Muscle layer of colon (tissue), 2 donors: ENCODE data around the gene ANGPTL8.

ENCODE experiments used
- H3K27ac ChIP-seq: one replicate; pipeline ENCODE4 v1.7.0; 2013; ENCODE audit warnings: low read depth, mild to moderate bottlenecking, low read length, moderate library complexity
- H3K27me3 ChIP-seq, 2 donors: one replicate each; pipeline ENCODE4 v1.7.0; 2013; ENCODE audit warnings: low read length in 2 of 2, mild to moderate bottlenecking in 2 of 2; ENCODE audit not compliant: insufficient read depth in 2 of 2, control insufficient read depth in 1 of 2
- H3K36me3 ChIP-seq: one replicate; pipeline ENCODE4 v1.7.0; 2013; ENCODE audit warnings: mild to moderate bottlenecking, low read length; ENCODE audit not compliant: insufficient read depth
- H3K4me1 ChIP-seq: one replicate; pipeline ENCODE4 v1.7.0; 2013; ENCODE audit warnings: mild to moderate bottlenecking, low read length; ENCODE audit not compliant: insufficient read depth
- H3K4me3 ChIP-seq, 2 donors: one replicate each; pipeline ENCODE4 v1.7.0; 2013; ENCODE audit warnings: low read length in 2 of 2, low read depth in 1 of 2, mild to moderate bottlenecking in 1 of 2, moderate library complexity in 1 of 2
- H3K9ac ChIP-seq: one replicate; pipeline ENCODE4 v1.7.0; 2013; ENCODE audit warnings: low read length
- H3K9me3 ChIP-seq: one replicate; pipeline ENCODE4 v1.7.0; 2013; ENCODE audit warnings: mild to moderate bottlenecking, low read length
- donor health status: abdominal sarcoma.
- donor health status: Adenocarcinoma of cecum.

The ANGPTL8 gene

DNA sequence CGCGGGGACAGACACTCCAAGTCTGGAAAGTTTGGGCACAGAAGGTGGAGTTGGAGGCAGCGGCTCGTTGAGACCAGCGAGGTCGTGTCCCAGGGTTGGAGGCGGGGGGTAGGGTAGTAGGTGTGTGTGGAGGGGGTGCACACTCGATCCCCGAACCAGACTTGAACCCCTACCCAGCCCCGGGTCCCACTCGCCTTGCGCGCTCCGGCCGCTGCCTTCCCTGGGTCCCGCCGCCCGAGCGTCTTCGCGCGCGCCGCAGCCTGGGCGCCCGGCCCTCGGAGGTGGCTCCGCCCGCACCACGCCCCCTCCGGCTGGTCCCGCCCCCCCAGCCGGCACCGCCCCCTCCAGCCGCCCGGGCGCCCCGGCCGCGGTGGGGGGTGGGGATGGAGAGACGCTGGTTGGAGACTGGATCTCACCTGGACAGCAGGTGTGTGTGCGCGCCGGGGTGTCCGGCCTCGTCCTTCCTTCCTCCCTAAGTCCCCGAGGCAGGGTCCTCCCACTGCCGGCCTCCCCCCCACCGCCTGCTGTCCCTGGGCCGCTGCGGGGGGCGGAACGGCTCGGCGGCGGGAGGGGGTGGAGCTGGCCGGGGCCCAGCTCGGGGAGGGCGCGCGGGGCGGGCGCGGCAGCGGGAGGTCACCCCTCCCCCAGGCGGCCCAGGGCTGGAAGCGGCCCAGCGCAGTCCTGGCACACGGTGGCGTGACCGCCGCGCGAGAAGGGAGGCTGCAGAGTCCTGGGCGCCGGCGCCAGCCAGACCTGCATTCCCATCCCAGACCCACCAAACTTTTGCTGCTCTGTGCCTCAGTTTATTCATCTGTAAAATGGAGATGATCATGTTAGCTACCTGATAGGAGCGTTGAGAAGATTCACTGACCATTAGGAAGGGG lies 41.9 kb upstream of the ANGPTL8 start, which contains the start of gene KANK2:
Gene KANK2, minus strand, starts transcription at position 255 of the 884 bp plus-strand sequence. CDS start 3,034 bp downstream, outside the sequence.
- no peaks in the 10 kb centered on the region for H3K27me3 ChIP-seq
- H3K36me3 ChIP-seq, result peaks cover 26% of the 10 kb centered on the region

DNA sequence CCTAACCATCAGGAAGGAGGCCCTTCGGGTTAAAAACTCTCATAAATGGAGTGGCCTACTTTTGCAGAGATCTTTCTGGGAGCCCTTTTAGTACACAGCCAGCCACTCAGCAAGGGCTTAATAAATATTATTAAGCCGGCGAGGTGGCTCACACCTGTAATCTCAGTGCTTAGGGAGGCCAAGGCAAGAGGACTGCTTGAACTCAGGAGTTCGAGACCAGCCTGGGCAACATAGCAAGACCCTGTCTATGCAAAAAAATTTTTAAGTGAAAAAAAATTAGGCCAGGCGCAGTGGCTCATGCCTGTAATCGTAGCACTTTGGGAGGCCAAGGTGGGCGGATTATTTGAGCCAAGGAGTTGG lies 41.3 kb upstream of the ANGPTL8 start:
- Histone ChIP-seq H3K4me1 (peaks cover 50% of the 10 kb centered on the region), H3K27me3 (no peaks in the 10 kb centered on the region), H3K4me3 (peak overlapping the region in 1 of 2 donors; percentile 20), H3K9ac (peak overlapping the region; percentile 14), H3K27ac (peak overlapping the region; percentile 97), H3K36me3 (peaks cover 20% of the 10 kb centered on the region), H3K9me3 (no peaks in the 10 kb centered on the region)

More for the DNA sequence above, 41.9 kb upstream of the ANGPTL8 start, which contains the start of gene KANK2:
- H3K4me1 ChIP-seq, result peaks cover 50% of the 10 kb centered on the region
- peak within 1 kb of the TSS; percentile 90 for H3K9ac ChIP-seq
- H3K9me3 ChIP-seq, result no peaks in the 10 kb centered on the region
- H3K4me3 ChIP-seq, result peak within 1 kb of the TSS; percentile 88 to 97
- H3K27ac ChIP-seq, result peak within 1 kb of the TSS; percentile 97

DNA sequence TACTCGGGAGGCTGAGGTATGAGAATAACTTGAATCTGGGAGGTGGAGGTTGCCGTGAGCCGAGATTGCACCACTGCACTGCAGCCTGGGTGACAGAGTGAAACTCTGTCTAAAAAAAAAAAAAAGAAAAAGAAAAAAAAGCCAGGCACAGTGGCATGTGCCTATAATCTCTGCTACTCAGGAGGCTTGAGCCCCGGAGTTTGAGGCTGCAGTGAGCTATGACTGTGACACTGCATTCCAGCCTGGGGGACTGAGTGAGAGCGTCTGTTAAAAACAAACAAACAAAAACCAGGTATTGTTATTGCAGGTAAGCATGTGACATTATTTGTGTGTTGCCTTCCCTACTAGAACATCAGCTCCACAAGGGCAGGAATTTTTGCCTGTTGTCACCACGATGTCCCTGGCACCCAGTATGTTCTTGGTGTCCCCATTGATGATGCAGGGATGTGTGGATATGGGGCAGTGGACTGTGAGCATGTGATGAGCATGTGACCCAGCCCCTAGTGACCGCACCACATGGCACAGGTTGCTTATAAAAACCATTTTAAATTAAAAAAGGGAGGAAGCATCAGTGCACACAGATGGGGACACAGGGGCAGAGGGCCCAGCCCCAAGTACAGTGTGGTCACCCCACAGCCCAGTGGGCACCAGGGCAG lies 40.5 kb upstream of the ANGPTL8 start:
- no peaks in the 10 kb centered on the region for H3K27me3 ChIP-seq
- no peak overlapping the region for H3K4me3 ChIP-seq
- peak overlapping the region; percentile 72 for H3K27ac ChIP-seq
- no peak overlapping the region for H3K9ac ChIP-seq
- H3K4me1 ChIP-seq, result peaks cover 44% of the 10 kb centered on the region
- H3K36me3 ChIP-seq, result peaks cover 13% of the 10 kb centered on the region
- no peaks in the 10 kb centered on the region for H3K9me3 ChIP-seq

DNA sequence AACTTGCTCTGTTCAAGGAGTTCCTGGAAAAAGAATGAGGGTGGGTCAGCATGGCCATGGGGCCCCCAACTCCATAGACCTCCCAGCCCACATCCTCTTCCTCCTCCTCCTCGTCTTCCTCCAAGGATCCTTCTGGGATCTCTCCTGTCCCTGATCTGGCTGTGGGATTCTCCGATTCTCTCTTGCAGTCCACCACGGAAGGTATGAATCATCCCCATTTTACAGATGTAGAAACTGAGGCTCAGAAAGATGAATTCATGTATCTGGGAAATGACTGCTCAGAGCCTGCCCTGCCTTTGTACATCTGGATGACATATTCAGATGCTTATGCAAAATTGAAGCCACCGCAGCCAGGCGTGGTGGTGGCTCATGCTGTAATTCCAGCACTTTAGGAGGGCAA lies 39.9 kb upstream of the ANGPTL8 start:
- Histone ChIP-seq H3K36me3 (peaks cover 8% of the 10 kb centered on the region), H3K4me1 (peaks cover 43% of the 10 kb centered on the region), H3K27me3 (no peaks in the 10 kb centered on the region), H3K4me3 (no peak overlapping the region), H3K27ac (peak overlapping the region; percentile 72), H3K9ac (no peak overlapping the region), H3K9me3 (no peaks in the 10 kb centered on the region)

DNA sequence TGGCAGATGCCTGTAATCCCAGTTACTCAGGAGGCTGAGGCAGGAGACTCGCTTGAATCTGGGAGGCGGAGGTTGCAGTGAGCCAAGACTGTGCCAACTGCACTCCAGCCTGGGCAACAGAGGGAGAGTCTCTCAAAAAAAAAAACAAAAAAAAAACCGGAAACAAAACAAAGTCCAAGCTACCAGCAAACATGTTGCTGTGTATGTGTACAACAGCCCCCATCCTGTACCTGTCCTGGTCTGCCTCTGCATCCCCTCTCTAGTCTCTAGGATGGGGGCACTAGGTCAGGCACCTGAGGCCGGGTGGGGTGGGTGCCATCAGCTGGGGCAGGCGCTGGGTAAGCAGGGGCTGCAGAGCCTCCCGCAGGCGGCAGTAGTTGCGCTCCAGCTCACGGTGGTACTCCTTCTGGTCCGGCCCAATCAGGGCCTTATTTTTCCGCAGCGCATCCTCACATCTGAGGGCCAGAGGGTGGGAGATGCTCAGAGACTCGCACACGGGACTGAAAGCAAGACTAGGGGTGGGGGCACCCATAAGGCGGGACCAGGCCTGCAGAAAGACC lies 39.3 kb upstream of the ANGPTL8 start:
- Histone ChIP-seq H3K9ac (no peak overlapping the region), H3K9me3 (no peaks in the 10 kb centered on the region), H3K27me3 (no peaks in the 10 kb centered on the region), H3K27ac (no peak overlapping the region), H3K36me3 (peaks cover 8% of the 10 kb centered on the region), H3K4me3 (no peak overlapping the region), H3K4me1 (peaks cover 43% of the 10 kb centered on the region)

DNA sequence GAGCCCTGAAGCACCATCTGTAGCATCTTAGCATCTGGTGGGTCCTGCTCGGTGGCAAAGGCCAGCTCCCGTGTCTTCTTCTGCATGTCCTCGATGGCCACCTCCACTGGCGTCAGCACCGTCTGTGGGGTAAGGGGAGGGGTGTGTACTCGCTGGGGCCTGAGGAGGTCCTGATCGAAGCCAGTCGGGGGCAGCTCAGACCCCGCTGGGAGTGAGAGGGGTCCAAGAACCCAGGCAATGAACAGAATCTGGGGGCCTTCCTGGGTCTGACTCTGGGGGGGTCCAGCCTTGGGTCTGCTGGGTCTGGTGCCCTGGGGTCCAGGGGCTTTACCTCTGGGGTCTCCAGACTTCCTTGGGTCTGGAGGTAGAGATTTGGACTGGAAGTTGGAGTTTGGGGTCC lies 38.5 kb upstream of the ANGPTL8 start:
- peak overlapping the region; percentile 34 for H3K27ac ChIP-seq
- peaks cover 11% of the 10 kb centered on the region for H3K36me3 ChIP-seq
- H3K4me3 ChIP-seq, result no peak overlapping the region
- H3K9me3 ChIP-seq, result no peaks in the 10 kb centered on the region
- H3K9ac ChIP-seq, result no peak overlapping the region
- H3K4me1 ChIP-seq, result peaks cover 41% of the 10 kb centered on the region
- no peaks in the 10 kb centered on the region for H3K27me3 ChIP-seq

DNA sequence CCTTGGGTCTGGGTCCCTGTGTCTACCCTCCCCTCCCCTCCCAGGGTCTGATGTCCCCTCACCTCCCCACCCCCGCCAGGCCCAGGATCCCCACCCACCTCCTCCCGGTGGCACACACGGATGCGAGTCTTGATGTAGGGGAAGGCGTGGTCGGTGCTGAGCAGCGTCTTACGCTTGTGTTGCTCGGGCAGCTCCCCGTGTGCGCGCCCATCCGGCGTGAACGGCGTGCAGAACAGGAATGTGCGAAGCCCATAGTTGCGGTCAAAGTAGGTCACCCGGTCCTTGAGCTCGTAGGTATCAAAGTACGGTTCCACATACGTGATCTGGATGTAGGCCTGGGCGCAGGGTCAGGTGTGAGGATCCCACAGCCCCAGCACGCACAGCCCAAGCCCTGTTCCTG lies 37.6 kb upstream of the ANGPTL8 start:
- peak overlapping the region; percentile 89 for H3K27ac ChIP-seq
- H3K27me3 ChIP-seq, result no peaks in the 10 kb centered on the region
- H3K9me3 ChIP-seq, result no peaks in the 10 kb centered on the region
- H3K4me3 ChIP-seq, result no peak overlapping the region
- peaks cover 12% of the 10 kb centered on the region for H3K36me3 ChIP-seq
- no peak overlapping the region for H3K9ac ChIP-seq
- peaks cover 41% of the 10 kb centered on the region for H3K4me1 ChIP-seq

DNA sequence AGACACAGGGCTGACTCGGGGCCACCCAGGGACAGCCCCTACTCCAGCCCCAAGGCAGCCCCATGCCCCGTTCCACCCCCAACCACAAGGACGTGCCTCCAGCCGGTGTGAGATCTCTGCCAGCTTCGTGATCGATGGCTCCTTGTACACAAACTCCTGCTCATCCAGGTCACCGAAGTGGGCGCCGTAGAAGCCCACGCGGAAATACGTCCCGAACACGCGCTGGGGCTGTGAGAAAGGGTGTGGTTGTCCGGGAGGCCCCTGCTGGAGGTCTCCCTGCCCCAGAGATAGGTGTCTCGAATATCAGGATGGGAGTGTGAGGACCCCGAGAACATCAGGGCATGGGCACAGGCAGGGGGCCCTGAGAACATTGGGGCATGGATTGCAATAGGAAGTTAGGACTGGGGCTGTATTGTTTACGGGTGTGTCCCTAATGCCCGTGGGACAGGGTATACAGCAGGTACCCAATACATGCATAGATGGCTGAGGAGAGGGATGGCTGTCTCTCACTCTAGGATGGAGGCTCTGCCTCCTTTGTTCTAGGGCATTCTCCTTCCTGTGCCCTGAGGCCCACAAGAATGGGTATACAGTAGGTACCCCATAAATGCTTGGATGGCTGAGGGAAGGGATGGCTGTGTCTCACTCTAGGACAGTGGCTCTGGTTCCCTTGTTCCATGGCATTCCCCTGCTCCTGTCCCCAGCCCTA lies 36.8 kb upstream of the ANGPTL8 start:
- H3K27ac ChIP-seq, result peak overlapping the region; percentile 89
- H3K4me1 ChIP-seq, result peaks cover 41% of the 10 kb centered on the region
- peak overlapping the region; percentile 49 for H3K9ac ChIP-seq
- H3K27me3 ChIP-seq, result no peaks in the 10 kb centered on the region
- no peaks in the 10 kb centered on the region for H3K9me3 ChIP-seq
- peaks cover 12% of the 10 kb centered on the region for H3K36me3 ChIP-seq
- peak overlapping the region in 1 of 2 donors; percentile 26 for H3K4me3 ChIP-seq

DNA sequence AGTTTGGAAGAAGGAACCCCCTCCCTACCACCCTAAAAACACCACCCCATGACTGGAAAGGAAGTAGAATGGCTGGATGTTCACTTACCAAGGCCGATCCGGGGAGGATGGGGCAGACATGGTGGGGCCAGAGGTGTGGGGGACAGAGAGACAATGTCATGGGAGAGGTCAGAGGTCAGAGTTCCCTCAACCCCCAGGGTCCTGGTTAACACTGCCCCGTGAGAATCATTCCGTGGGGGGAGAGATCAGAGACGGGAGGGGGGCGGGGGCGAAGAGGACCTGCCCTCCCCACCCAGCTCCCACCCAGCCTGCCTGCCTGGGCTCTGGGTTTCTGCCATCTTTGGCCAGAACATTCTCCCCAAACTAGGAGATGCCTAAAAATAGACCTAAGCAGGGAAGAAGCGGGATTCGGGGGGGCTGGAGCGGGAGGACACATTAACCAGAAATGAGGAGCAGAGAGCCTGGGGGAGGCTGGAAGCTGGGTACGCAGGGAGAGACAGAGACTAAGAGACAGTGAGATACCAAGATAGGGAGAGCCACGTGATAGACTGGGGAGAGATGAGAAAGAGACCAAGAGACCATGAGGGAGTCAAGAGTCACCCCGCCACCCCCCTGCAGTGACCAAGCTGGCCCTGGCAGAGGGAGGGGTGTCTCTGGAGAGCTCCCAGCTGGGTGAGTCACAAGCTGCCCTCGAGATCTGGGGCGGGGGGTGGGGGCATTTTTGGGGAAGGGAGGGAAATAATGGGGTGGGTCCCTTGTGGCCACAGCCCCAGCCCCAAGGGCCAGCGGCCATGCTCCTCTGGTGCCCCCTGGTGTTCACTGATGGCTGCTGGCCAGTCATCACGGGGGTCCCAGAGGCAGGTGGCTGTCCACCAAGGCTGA lies 36.0 kb upstream of the ANGPTL8 start:
- no peaks in the 10 kb centered on the region for H3K27me3 ChIP-seq
- H3K4me1 ChIP-seq, result peaks cover 35% of the 10 kb centered on the region
- H3K9ac ChIP-seq, result peak overlapping the region; percentile 49
- H3K27ac ChIP-seq, result peak overlapping the region; percentile 89
- no peaks in the 10 kb centered on the region for H3K9me3 ChIP-seq
- peak overlapping the region; percentile 21 to 57 for H3K4me3 ChIP-seq
- H3K36me3 ChIP-seq, result peaks cover 12% of the 10 kb centered on the region

DNA sequence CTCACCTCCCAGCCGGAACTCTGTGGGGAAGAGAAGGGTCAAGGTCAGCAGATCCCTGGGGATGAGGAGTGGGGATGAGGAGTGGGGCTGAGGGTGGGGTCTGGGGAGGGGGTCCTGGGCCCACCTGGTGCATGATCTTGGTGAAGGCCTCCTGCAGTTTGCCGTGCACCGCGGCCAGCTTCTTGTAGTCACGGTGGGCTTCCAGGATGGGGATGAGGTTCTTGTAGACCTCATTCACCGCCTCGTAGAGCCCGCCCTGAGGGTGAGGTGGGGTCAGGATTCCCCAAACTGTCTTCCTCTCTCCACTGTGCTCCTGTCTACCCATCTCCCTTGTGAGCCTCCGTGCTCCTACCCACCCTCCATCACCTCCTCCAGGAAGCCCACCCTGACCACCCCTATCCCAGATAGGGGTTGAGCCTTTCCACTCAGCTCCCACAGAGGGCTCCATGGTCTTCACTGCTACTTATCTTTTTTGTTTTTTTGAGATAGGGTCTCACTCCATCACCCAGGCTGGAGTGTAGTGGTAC lies 35.3 kb upstream of the ANGPTL8 start:
- Histone ChIP-seq H3K36me3 (peaks cover 12% of the 10 kb centered on the region), H3K27me3 (no peaks in the 10 kb centered on the region), H3K27ac (peak overlapping the region; percentile 89), H3K9ac (peak overlapping the region; percentile 49), H3K4me1 (peaks cover 28% of the 10 kb centered on the region), H3K4me3 (peak overlapping the region; percentile 21 to 57), H3K9me3 (no peaks in the 10 kb centered on the region)
